B cell (primary cell): ENCODE results near the gene AKT2. TPM values are rescaled to one million over a fixed set of nuclear protein-coding genes. Genes with fewer than 3 reads are reported as not detected.

Source experiments
- ATAC-seq: fragments of 200-7000 bp; cut with Tn5 transposase; one replicate; pipeline ENCODE4 v1.10.0; 2021; ENCODE audit warnings: low read depth, mild to moderate bottlenecking, moderate number of reproducible peaks, moderate library complexity
- CTCF ChIA-PET: fragments of 350-600 bp; sonication (Branson Sonifier 250); formaldehyde crosslinking; loops from one replicate; lab custom pipeline; 2021; ENCODE audit warnings: antibody characterized with exemption, inconsistent platforms; lab: Charles Lee
- POLR2A ChIA-PET: fragments of 350-600 bp; sonication (Branson Sonifier 250); formaldehyde crosslinking; loops from one replicate; lab custom pipeline; 2021; ENCODE audit warnings: antibody characterized with exemption; lab: Charles Lee
- DNase-seq: peaks from one replicate; pipeline ENCODE4 v3.0.0; 2013
- H2AFZ ChIP-seq: 2 replicates; pipeline ENCODE4 v1.6.1; 2012; ENCODE audit warnings: mild to moderate bottlenecking, low read depth, low read length; ENCODE audit not compliant: insufficient read depth, poor library complexity, severe bottlenecking
- H3K27ac ChIP-seq, 2 donors: 1 replicate in 1 of 2; 2 replicates in 1 of 2; pipeline ENCODE4 v1.5.1; 2012 to 2013; ENCODE audit warnings: low read length in 2 of 2, mild to moderate bottlenecking in 2 of 2, moderate library complexity in 1 of 2
- H3K27me3 ChIP-seq, 4 experiments: fragments of 200-600 bp in 1 of 4; sonication (generic) in 1 of 4; replicated peaks in 1 of 4; 1 replicate in 2 of 4; 2 replicates in 2 of 4; pipeline versions ENCODE4 v1.6.1 to v1.7.0; 2013 to 2016; ENCODE audit warnings: low read length in 3 of 4, mild to moderate bottlenecking in 2 of 4, mixed read lengths in 1 of 4, moderate library complexity in 1 of 4; ENCODE audit not compliant: insufficient read depth in 4 of 4, control insufficient read depth in 3 of 4; ENCODE audit errors: control extremely low read depth in 1 of 4
- H3K36me3 ChIP-seq, 2 experiments: replicated peaks in 1 of 2; 1 replicate in 1 of 2; 2 replicates in 1 of 2; pipeline versions ENCODE4 v1.6.1 to v1.7.1; 2013; ENCODE audit warnings: low read length in 1 of 2; ENCODE audit not compliant: insufficient read depth in 2 of 2, control insufficient read depth in 1 of 2; ENCODE audit errors: control extremely low read depth in 1 of 2, extremely low read depth in 1 of 2
- H3K4me1 ChIP-seq, 2 donors: fragments of 200-600 bp in 1 of 2; sonication (generic) in 1 of 2; 1 replicate in 1 of 2; 2 replicates in 1 of 2; pipeline versions ENCODE4 v1.5.1 to v1.6.1; 2013 to 2017; ENCODE audit warnings: low read length in 2 of 2; ENCODE audit not compliant: control insufficient read depth in 2 of 2, insufficient read depth in 2 of 2
- H3K4me2 ChIP-seq: replicated peaks from 2 replicates; pipeline ENCODE3; 2012; ENCODE audit warnings: mild to moderate bottlenecking, low read depth, low read length; ENCODE audit not compliant: poor library complexity, severe bottlenecking
- H3K4me3 ChIP-seq, 5 experiments: fragments of 200-600 bp in 1 of 5; sonication (generic) in 1 of 5; 1 replicate in 3 of 5; 2 replicates in 2 of 5; pipeline versions ENCODE4 v1.5.1 to v1.7.0; 2011 to 2016; ENCODE audit warnings: low read length in 4 of 5, mild to moderate bottlenecking in 4 of 5, low read depth in 2 of 5, control low read depth in 1 of 5, moderate library complexity in 1 of 5; ENCODE audit not compliant: insufficient read depth in 1 of 5; ENCODE audit errors: control extremely low read depth in 1 of 5, extremely low read depth in 1 of 5
- H3K79me2 ChIP-seq: fragments of 200-600 bp; sonication (generic); one replicate; pipeline ENCODE4 v1.6.0; 2016; ENCODE audit warnings: low read length; ENCODE audit not compliant: control insufficient read depth, insufficient read depth
- H3K9ac ChIP-seq: fragments of 200-600 bp; sonication (generic); 2 replicates; pipeline ENCODE4 v1.6.1; 2017; ENCODE audit warnings: mild to moderate bottlenecking, low read length, moderate library complexity
- H3K9me3 ChIP-seq, 3 donors: one replicate each; pipeline versions ENCODE4 v1.6.1 to v1.7.1; 2013; ENCODE audit warnings: low read length in 2 of 3; ENCODE audit not compliant: control insufficient read depth in 2 of 3, insufficient read depth in 1 of 3; ENCODE audit errors: control extremely low read depth in 1 of 3
- H4K20me1 ChIP-seq: 2 replicates; pipeline ENCODE4 v1.6.0; 2012; ENCODE audit warnings: mild to moderate bottlenecking, low read length; ENCODE audit not compliant: insufficient read depth, control insufficient read depth, poor library complexity, severe bottlenecking
- H3K27ac Mint-ChIP-seq: one replicate; pipeline ENCODE4 v1.8.0; 2021; ENCODE audit warnings: mixed read lengths
- H3K27me3 Mint-ChIP-seq: one replicate; pipeline ENCODE4 v1.8.0; 2021; ENCODE audit warnings: mixed read lengths
- H3K4me1 Mint-ChIP-seq: one replicate; pipeline ENCODE4 v1.8.0; 2021; ENCODE audit warnings: mixed read lengths
- H3K4me3 Mint-ChIP-seq: one replicate; pipeline ENCODE4 v1.8.0; 2021; ENCODE audit warnings: mixed read lengths
- H3K9me3 Mint-ChIP-seq: one replicate; pipeline ENCODE4 v1.8.0; 2022; ENCODE audit warnings: mixed read lengths; ENCODE audit not compliant: insufficient read depth
- EZH2 ChIP-seq: IDR thresholded peaks from 2 replicates; pipeline ENCODE4 v1.6.1; 2012; ENCODE audit warnings: borderline replicate concordance, low read depth, mild to moderate bottlenecking, moderate library complexity, low read length; ENCODE audit not compliant: insufficient read depth, poor library complexity, severe bottlenecking
- WGBS: methylation state at CpG from one replicate; pipeline ENCODE4 v1.1.5; 2013; ENCODE audit warnings: missing lambda C conversion rate; ENCODE audit not compliant: insufficient coverage; 5-methylcytosine and 5-hydroxymethylcytosine counted together
- intact Hi-C: fragments of 100-400 bp; cut with micrococcal nuclease; formaldehyde crosslinking; loops from one replicate; pipeline ENCODE4 v1.10.0; 2022
- polyA plus RNA-seq: library from polyadenylated mRNA; depleted of rRNA; stranded (reverse); fragments of >200 nt; gene quantifications from 2 replicates; pipeline ENCODE4 v1.2.3, GENCODE V29; 2012
- total RNA-seq, 2 donors: library from RNA; stranded (reverse); fragments of 120-200 nt in 1 of 2; gene quantifications; 1 replicate in 1 of 2; 2 replicates in 1 of 2; pipeline versions ENCODE4 v1.2.3 to v1.2.4, GENCODE V29; 2013 to 2022
- TF ChIP-seq, protein P1 (sequence below): fragments of 200-600 bp; IDR thresholded peaks from one replicate; pipeline ENCODE4 v1.8.0; 2022; ENCODE audit warnings: antibody characterized with exemption, mild to moderate bottlenecking

The AKT2 gene
- total and polyA plus RNA-seq, 2 donors (not counting 1 experiment from before 2014, with no cell fraction given) = 195 to 243 TPM

GRCh38 chr19:40254714-40255418 lies 30.3 kb downstream of the AKT2 start:
- H3K4me2 ChIP-seq = no peak overlapping the region
- DNase-seq (no peak), ATAC-seq (no peak)
- H2AFZ ChIP-seq = no peak overlapping the region
- Mint-ChIP-seq H3K27me3 (no peaks in the 10 kb centered on the region), H3K27ac (no peak overlapping the region), H3K4me3 (no peak overlapping the region), H3K4me1 (peaks cover 26% of the 10 kb centered on the region), H3K9me3 (no peaks in the 10 kb centered on the region)
- WGBS = 99% methylated on average over 16 of the region's 16 CpGs
- no peaks in the 10 kb centered on the region for H3K27me3 ChIP-seq
- no peaks in the 10 kb centered on the region for H3K9me3 ChIP-seq
- ChIA-PET POLR2A (no interaction called here), CTCF (interaction anchor here (0.7 to 1.7 kb wide), 2 partner anchors 106 to 380 kb away, joined by 3 to 5 read pairs; no protein-coding TSS in a partner anchor)
- H3K36me3 ChIP-seq = peaks cover 2 to 61% of the 10 kb centered on the region in 2 experiments
- no peak overlapping the region for H3K4me3 ChIP-seq
- peaks cover 0 to 2% of the 10 kb centered on the region in 2 donors for H3K4me1 ChIP-seq
- H3K79me2 ChIP-seq = peaks cover 95% of the 10 kb centered on the region
- H3K9ac ChIP-seq = no peak overlapping the region
- H3K27ac ChIP-seq = no peak overlapping the region
- peaks cover 91% of the 10 kb centered on the region for H4K20me1 ChIP-seq
- intact Hi-C loops = no loop called here
- TF ChIP-seq, protein P1, sequence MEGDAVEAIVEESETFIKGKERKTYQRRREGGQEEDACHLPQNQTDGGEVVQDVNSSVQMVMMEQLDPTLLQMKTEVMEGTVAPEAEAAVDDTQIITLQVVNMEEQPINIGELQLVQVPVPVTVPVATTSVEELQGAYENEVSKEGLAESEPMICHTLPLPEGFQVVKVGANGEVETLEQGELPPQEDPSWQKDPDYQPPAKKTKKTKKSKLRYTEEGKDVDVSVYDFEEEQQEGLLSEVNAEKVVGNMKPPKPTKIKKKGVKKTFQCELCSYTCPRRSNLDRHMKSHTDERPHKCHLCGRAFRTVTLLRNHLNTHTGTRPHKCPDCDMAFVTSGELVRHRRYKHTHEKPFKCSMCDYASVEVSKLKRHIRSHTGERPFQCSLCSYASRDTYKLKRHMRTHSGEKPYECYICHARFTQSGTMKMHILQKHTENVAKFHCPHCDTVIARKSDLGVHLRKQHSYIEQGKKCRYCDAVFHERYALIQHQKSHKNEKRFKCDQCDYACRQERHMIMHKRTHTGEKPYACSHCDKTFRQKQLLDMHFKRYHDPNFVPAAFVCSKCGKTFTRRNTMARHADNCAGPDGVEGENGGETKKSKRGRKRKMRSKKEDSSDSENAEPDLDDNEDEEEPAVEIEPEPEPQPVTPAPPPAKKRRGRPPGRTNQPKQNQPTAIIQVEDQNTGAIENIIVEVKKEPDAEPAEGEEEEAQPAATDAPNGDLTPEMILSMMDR = no peak
- no peak for TF ChIP-seq EZH2

GRCh38 chr19:40253611-40254092 lies 31.5 kb downstream of the AKT2 start:
- Mint-ChIP-seq H3K27me3 (no peaks in the 10 kb centered on the region), H3K4me1 (peaks cover 21% of the 10 kb centered on the region), H3K9me3 (no peaks in the 10 kb centered on the region), H3K27ac (no peak overlapping the region), H3K4me3 (no peak overlapping the region)
- H3K4me2 ChIP-seq = no peak overlapping the region
- no peak overlapping the region for H3K9ac ChIP-seq
- no peaks in the 10 kb centered on the region for H3K27me3 ChIP-seq
- H3K4me3 ChIP-seq = no peak overlapping the region
- ChIA-PET POLR2A (interaction anchor here (0.6 kb wide), 1 partner anchor 1704 kb away, joined by 5 read pairs; no protein-coding TSS in a partner anchor), CTCF (interaction anchor here (0.7 kb wide), 1 partner anchor 212 kb away, joined by 3 read pairs; the partner anchor contains the start of gene BLVRB)
- peaks cover 90% of the 10 kb centered on the region for H4K20me1 ChIP-seq
- H3K79me2 ChIP-seq = peaks cover 94% of the 10 kb centered on the region
- WGBS = over 99% methylated on average over 8 of the region's 8 CpGs
- H3K27ac ChIP-seq = no peak overlapping the region
- H3K4me1 ChIP-seq = peaks cover 0 to 2% of the 10 kb centered on the region in 2 donors
- no peak for TF ChIP-seq EZH2
- no peaks in the 10 kb centered on the region for H3K9me3 ChIP-seq
- no peak overlapping the region for H2AFZ ChIP-seq
- intact Hi-C loops = no loop called here
- no peak for DNase-seq
- H3K36me3 ChIP-seq = peaks cover 2 to 69% of the 10 kb centered on the region in 2 experiments
- no peak for ATAC-seq
